Activated naive CD8-positive, alpha-beta T cell treated with anti-CD3 and anti-CD28 coated beads for 36 hours (primary cell): ENCODE measurements around the gene HECW1. TPM values are rescaled to one million over a fixed set of nuclear protein-coding genes. Genes with fewer than 3 reads are reported as not detected.
"Not testable (repeated sequence)": the region's sequence is repeated elsewhere in the genome, so short reads cannot be mapped to it uniquely, and the experiment has no call there.

ENCODE experiments used
- DNase-seq: peaks from one replicate; pipeline ENCODE4 v3.0.0; 2021
- H3K27ac Mint-ChIP-seq: one replicate; pipeline ENCODE4 v1.8.0; 2022; ENCODE audit warnings: mild to moderate bottlenecking, moderate library complexity, mixed read lengths
- H3K27me3 Mint-ChIP-seq: one replicate; pipeline ENCODE4 v1.8.0; 2022; ENCODE audit warnings: mild to moderate bottlenecking, mixed read lengths
- H3K36me3 Mint-ChIP-seq: one replicate; pipeline ENCODE4 v1.8.0; 2021; ENCODE audit warnings: mild to moderate bottlenecking, mixed read lengths
- H3K4me1 Mint-ChIP-seq: one replicate; pipeline ENCODE4 v1.8.0; 2021; ENCODE audit warnings: mixed read lengths
- H3K4me3 Mint-ChIP-seq: one replicate; pipeline ENCODE4 v1.8.0; 2022; ENCODE audit warnings: mild to moderate bottlenecking, moderate library complexity, mixed read lengths
- H3K9me3 Mint-ChIP-seq: one replicate; pipeline ENCODE4 v1.8.0; 2022; ENCODE audit warnings: mixed read lengths
- total RNA-seq, 2 experiments: library from RNA; stranded (reverse); gene quantifications; one replicate each; pipeline ENCODE4 v1.2.3, GENCODE V29; 2021

HECW1 gene
- total RNA-seq, 2 experiments from 2014 or later: not detected

DNA sequence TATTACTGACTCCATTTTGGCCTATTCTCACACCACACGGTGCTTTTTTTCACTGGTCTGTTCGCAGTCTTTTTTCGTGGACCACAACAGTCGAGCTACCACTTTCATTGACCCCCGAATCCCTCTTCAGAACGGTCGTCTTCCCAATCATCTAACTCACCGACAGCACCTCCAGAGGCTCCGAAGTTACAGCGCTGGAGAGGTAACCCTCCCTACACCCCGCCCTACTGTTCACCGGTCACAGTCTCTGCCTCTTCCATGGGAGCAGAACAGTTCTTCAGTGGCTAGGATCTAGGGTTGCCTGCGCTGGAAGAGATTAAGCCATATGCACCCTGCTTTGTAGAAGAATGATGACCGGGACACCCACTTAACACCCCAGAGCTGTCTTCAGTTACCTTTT is 367.1 kb downstream of the HECW1 start:
- H3K27ac Mint-ChIP-seq: no peak overlapping the region
- DNase-seq: no peak
- peaks cover 4% of the 10 kb centered on the region for H3K27me3 Mint-ChIP-seq
- no peaks in the 10 kb centered on the region for H3K9me3 Mint-ChIP-seq
- H3K36me3 Mint-ChIP-seq: no peaks in the 10 kb centered on the region
- no peak overlapping the region for H3K4me3 Mint-ChIP-seq
- no peaks in the 10 kb centered on the region for H3K4me1 Mint-ChIP-seq

GRCh38 chr7:43480581-43480980 is 368.1 kb downstream of the HECW1 start:
- Mint-ChIP-seq H3K4me3 (no peak overlapping the region), H3K9me3 (no peaks in the 10 kb centered on the region), H3K27ac (no peak overlapping the region), H3K4me1 (no peaks in the 10 kb centered on the region), H3K36me3 (no peaks in the 10 kb centered on the region), H3K27me3 (no peaks in the 10 kb centered on the region)
- no peak for DNase-seq

- Mint-ChIP-seq H3K36me3 (no peaks in the 10 kb centered on the region), H3K4me1 (no peaks in the 10 kb centered on the region), H3K27me3 (no peaks in the 10 kb centered on the region), H3K9me3 (no peaks in the 10 kb centered on the region), H3K27ac (no peak overlapping the region), H3K4me3 (no peak overlapping the region)
- no peak for DNase-seq
These were observed 369.6 kb downstream of the HECW1 start for GRCh38 chr7:43481902-43482678.

DNA sequence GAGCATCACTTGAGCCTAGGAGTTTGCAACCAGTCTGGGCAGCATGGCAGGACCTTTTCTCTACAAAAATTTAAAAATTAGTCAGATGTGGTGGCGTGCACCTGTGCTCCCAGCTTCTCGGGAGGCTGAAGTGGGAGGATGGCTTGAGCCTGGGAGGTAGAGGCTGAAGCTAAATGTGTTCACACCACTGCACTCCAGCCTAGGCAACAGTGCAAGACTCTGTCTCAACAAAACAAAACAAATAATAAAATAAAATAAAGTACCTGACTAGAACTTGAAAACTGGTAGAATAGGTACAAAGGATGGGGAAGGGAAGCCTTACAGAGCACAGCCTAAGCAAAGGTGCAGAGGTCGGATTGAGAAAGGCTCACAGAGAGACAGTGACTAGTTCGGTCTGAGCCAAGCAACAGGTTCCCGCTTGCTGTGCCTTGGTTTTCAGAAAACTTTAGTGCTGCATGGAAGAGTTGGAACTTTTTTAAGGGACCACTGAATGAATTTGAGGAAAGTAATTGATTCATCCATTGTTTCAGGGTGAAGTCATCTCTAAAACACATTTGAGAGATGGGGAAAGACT is 370.3 kb downstream of the HECW1 start:
- Mint-ChIP-seq H3K4me1 (no peaks in the 10 kb centered on the region), H3K4me3 (no peak overlapping the region), H3K27me3 (no peaks in the 10 kb centered on the region), H3K9me3 (no peaks in the 10 kb centered on the region), H3K27ac (no peak overlapping the region), H3K36me3 (no peaks in the 10 kb centered on the region)
- DNase-seq: no peak

DNA sequence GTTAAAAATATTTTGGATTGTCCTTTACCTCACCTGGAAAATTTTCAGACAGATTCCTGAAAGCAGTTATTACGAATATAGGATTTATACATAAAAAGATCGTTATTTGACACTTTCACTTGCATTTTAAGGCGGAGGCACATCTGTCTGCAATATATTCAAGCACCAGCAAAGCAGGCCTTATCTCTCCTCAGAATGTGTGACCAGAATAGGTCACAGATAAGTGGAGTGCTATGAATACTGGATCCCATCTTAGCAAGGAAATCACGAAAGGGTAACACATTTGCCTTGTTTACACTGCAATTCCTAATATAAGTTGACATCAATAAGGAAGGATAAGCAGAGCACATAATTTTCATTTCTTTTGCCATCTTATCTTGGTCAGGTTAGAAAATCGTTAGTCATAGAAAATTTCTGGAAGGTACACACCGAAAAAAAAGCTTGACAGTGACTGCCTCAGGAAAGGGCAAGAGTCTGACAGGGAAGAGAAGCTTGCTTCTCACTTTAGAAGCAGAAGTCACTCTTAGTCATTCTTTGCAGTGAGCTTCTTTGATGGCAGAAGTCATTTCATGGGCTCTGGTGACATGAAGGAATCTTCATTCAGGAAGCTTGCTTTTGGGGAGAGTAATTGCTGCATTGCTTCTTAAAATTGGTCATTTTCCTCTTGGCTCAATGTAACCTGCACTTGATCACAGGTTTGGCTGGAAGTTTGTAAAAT is 372.4 kb downstream of the HECW1 start:
- H3K36me3 Mint-ChIP-seq: no peaks in the 10 kb centered on the region
- no peak overlapping the region for H3K4me3 Mint-ChIP-seq
- H3K27me3 Mint-ChIP-seq: no peaks in the 10 kb centered on the region
- no peak for DNase-seq
- H3K9me3 Mint-ChIP-seq: no peaks in the 10 kb centered on the region
- H3K4me1 Mint-ChIP-seq: peaks cover 1% of the 10 kb centered on the region
- H3K27ac Mint-ChIP-seq: no peak overlapping the region

DNA sequence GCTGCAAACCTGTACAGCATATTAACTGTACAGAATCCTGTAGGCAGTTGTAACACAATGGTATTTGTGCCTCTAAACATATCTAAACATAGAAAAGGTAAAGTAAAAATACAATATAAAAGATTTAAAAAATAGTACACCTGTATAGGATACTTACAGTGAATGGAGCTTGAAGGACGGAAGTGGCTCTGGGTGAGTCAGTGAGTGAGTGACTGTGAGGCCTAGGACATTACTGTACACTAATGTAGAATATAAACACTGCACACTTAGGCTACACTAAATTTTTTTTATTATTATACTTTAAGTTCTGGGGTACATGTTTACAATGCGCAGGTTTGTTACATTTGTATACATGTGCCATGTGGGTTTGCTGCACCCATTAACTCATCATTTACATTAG is 373.1 kb downstream of the HECW1 start:
- peaks cover 1% of the 10 kb centered on the region for H3K4me1 Mint-ChIP-seq
- DNase-seq: no peak
- no peaks in the 10 kb centered on the region for H3K9me3 Mint-ChIP-seq
- H3K36me3 Mint-ChIP-seq: no peaks in the 10 kb centered on the region
- H3K27me3 Mint-ChIP-seq: no peaks in the 10 kb centered on the region
- no peak overlapping the region for H3K27ac Mint-ChIP-seq
- H3K4me3 Mint-ChIP-seq: no peak overlapping the region

GRCh38 chr7:43486008-43486407 is 373.6 kb downstream of the HECW1 start:
- H3K9me3 Mint-ChIP-seq, H3K27ac Mint-ChIP-seq: not testable (repeated sequence)

DNA sequence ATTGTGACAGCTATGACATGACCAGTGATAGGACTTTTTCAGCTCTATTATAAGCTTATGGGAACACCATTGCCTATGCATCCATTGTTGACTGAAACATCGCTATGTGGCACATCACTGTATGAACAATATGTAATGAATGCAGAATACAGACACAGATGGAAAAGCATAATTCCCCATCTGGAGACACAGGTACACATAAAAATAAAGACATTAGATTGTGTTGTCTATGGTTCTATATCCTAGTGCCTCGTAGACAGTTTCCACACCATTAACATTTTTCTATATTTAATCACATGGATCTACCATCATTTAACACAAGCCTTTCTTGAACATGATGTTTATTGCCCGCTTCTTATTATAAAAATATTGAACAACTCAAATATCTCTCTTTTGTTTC is 374.2 kb downstream of the HECW1 start:
- Mint-ChIP-seq H3K9me3 (no peaks in the 10 kb centered on the region), H3K27ac (no peak overlapping the region), H3K4me1 (peaks cover 1% of the 10 kb centered on the region), H3K27me3 (no peaks in the 10 kb centered on the region), H3K4me3 (no peak overlapping the region), H3K36me3 (no peaks in the 10 kb centered on the region)
- no peak for DNase-seq

More at GRCh38 chr7:43486008-43486407, 373.6 kb downstream of the HECW1 start:
- not testable (repeated sequence) for H3K27me3 Mint-ChIP-seq, H3K4me3 Mint-ChIP-seq, H3K36me3 Mint-ChIP-seq, DNase-seq, H3K4me1 Mint-ChIP-seq

GRCh38 chr7:43487731-43488073 is 375.3 kb downstream of the HECW1 start:
- DNase-seq: no peak
- Mint-ChIP-seq H3K27ac (no peak overlapping the region), H3K36me3 (no peaks in the 10 kb centered on the region), H3K27me3 (no peaks in the 10 kb centered on the region), H3K9me3 (no peaks in the 10 kb centered on the region), H3K4me3 (no peak overlapping the region), H3K4me1 (peaks cover 1% of the 10 kb centered on the region)

GRCh38 chr7:43489257-43489656 is 376.8 kb downstream of the HECW1 start:
- Mint-ChIP-seq H3K36me3 (no peaks in the 10 kb centered on the region), H3K4me3 (no peak overlapping the region), H3K27ac (no peak overlapping the region), H3K4me1 (peaks cover 1% of the 10 kb centered on the region), H3K27me3 (peaks cover 5% of the 10 kb centered on the region), H3K9me3 (no peaks in the 10 kb centered on the region)
- DNase-seq: no peak

DNA sequence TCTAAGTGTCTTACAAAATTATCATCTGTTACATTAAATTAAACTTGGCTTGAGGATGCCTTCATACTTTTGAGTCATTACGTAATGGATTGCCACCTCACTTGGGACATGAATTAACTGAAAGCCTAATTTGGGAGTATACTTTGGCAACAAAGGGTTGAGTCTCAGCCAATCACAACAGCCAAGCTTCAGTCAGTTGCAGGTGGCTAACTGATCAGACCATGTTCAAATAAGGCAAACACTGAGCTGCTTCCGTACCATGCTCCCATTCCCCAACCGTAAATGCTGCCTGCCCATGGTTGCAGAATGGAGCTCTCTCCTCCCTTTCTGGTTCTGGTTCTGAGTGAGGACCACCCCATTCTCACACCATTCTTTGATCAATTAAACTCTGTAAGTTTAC is 377.6 kb downstream of the HECW1 start:
- Mint-ChIP-seq H3K4me3 (no peak overlapping the region), H3K27ac (no peak overlapping the region), H3K27me3 (peaks cover 5% of the 10 kb centered on the region), H3K36me3 (no peaks in the 10 kb centered on the region), H3K4me1 (peaks cover 1% of the 10 kb centered on the region), H3K9me3 (no peaks in the 10 kb centered on the region)
- DNase-seq: no peak

DNA sequence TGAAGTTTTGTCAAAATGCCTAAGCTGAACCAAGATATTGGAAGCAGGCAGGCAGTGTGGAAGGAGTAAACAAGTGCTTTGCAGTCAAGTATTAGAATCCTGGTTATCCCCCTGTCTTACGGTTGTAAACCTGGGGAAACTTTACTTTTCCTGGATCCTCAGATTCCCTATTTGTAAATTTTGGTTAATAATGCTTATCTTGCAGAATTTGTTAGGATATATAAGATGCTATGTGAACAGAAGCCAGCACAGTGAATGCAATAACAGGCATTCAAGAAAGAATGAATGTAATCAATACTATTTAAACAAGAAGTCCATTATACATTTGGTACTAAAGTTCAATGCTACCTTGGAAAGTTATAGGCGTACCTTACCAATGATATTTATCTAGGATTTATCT is 378.7 kb downstream of the HECW1 start:
- no peak overlapping the region for H3K27ac Mint-ChIP-seq
- no peak overlapping the region for H3K4me3 Mint-ChIP-seq
- peaks cover 1% of the 10 kb centered on the region for H3K4me1 Mint-ChIP-seq
- H3K27me3 Mint-ChIP-seq: peaks cover 5% of the 10 kb centered on the region
- DNase-seq: no peak
- H3K36me3 Mint-ChIP-seq: no peaks in the 10 kb centered on the region
- no peaks in the 10 kb centered on the region for H3K9me3 Mint-ChIP-seq

DNA sequence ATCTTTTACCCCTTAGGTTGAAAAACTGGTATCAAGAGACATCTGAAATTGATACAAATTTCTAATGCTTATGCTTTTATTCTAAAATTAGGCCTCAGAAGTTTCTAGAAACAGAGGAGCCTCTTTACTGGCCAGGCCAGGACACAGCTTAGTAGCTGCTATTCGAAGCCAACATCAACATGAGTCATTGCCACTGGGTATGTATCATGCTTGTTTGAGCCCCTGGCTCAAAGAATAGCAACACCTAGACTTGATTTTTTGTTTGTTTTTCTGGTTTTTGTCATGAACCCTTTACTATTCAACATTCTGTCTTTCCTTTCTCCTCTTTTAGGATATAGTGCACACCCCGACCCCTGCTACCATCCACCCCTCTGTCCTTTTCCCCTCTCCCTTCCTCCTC is 379.5 kb downstream of the HECW1 start:
- no peak for DNase-seq
- H3K4me3 Mint-ChIP-seq: no peak overlapping the region
- peaks cover 5% of the 10 kb centered on the region for H3K27me3 Mint-ChIP-seq
- no peak overlapping the region for H3K27ac Mint-ChIP-seq
- H3K4me1 Mint-ChIP-seq: peaks cover 1% of the 10 kb centered on the region
- H3K36me3 Mint-ChIP-seq: no peaks in the 10 kb centered on the region
- no peaks in the 10 kb centered on the region for H3K9me3 Mint-ChIP-seq

GRCh38 chr7:43492896-43493295 is 380.4 kb downstream of the HECW1 start:
- Mint-ChIP-seq H3K27me3 (peaks cover 5% of the 10 kb centered on the region), H3K36me3 (no peaks in the 10 kb centered on the region), H3K27ac (no peak overlapping the region), H3K9me3 (no peaks in the 10 kb centered on the region), H3K4me3 (no peak overlapping the region), H3K4me1 (peaks cover 1% of the 10 kb centered on the region)
- DNase-seq: no peak

DNA sequence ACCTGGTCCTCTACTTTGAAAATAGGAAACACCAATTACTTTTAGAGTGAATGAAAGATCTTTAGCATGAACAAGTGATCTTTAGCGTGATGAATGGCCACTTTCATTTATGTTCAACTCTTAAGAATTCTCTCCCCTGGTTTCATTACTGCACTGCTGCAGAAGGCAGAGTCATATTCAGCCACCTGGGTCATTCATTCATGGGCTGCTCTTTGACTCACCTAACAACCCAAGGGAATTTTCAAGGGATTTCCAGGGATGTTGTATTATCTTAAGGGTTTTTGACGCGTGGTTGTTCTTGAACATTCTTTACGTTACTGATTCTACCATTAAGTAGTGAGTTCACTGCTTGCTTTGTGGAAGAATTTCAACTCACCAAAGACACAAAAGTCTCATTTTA is 383.1 kb downstream of the HECW1 start:
- Mint-ChIP-seq H3K9me3 (no peaks in the 10 kb centered on the region), H3K27me3 (peaks cover 5% of the 10 kb centered on the region), H3K4me1 (no peaks in the 10 kb centered on the region), H3K27ac (no peak overlapping the region), H3K4me3 (no peak overlapping the region), H3K36me3 (no peaks in the 10 kb centered on the region)
- DNase-seq: no peak

DNA sequence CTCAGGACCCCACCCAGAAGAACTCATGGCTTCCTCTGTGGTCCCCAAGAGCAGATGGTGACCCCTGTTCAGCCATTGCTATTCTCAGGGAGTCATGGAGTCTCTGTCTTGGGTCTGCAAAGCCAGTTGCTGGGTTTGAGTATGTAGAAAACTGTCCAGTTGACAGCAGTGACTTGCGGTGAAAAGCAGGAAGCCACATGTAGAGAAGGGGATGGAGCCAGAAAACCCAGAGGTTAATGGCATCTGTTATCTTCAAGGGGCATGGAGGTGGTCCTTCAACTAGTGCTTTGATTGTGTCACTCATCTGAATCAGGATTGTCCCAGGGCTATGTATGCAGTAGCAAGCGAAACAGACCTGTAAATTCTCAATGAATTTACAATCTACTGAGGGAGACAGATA is 384.1 kb downstream of the HECW1 start:
- Mint-ChIP-seq H3K9me3 (no peaks in the 10 kb centered on the region), H3K36me3 (no peaks in the 10 kb centered on the region), H3K4me3 (no peak overlapping the region), H3K27me3 (peaks cover 5% of the 10 kb centered on the region), H3K4me1 (no peaks in the 10 kb centered on the region), H3K27ac (no peak overlapping the region)
- no peak for DNase-seq
